Lung microvascular endothelial cell (primary cell): ENCODE data around the gene FGF12. TPM values are rescaled to one million over a fixed set of nuclear protein-coding genes. Genes with fewer than 3 reads are reported as not detected.
"Not testable (repeated sequence)": the region's sequence is repeated elsewhere in the genome, so short reads cannot be mapped to it uniquely, and the experiment has no call there.

ENCODE experiments used
- DNase-seq, 2 donors: peaks; one replicate each; pipeline versions ENCODE4 v3.0.0 to v3.0.0-alpha.2; 2010; ENCODE audit warnings: low read depth in 2 of 2
- total RNA-seq: library from RNA; depleted of rRNA; stranded (reverse); fragments of >200 nt; gene quantifications from 2 replicates; pipeline ENCODE4 v1.2.1, GENCODE V29; 2014

The FGF12 gene
- total RNA-seq, 1 donor from 2014 or later, result 1.6 TPM

DNA sequence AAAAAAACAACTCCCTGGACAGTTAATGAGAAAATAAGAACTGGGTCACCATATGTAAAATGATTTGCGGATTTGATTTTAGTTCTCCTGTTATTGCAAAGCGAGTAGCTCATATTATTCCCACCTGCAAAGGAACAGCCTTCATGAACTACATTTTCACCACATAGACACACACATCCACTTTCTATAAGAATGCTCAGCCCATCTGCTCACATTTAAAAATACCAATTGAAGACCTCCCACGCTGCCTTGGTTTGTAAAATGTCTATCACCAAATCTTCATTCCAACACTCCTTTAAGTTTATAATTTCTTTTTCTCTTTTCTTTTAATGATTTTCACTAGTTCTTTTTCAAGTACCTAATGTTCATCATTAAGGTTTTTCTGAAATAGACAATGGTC lies 148.6 kb downstream of the FGF12 start:
- DNase-seq, result no peak

DNA sequence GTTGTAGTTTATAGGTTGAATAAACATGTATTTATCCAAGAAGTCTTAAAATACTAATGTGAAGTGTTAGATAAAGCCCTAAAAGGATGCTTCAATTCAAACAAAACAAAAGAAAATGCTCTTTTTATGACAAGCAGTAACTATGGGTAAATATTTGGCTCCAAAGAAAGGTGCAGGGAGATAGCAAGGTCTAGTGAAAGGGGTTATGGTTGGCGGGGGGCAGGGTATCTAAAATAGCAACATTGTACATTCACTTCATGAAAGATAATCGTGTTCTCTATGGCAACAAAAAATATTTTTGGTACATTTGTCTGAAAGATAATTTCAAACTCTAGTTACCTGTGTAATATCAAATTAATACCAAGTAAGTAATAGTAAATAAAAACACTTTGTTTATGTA lies 149.5 kb downstream of the FGF12 start:
- no peak for DNase-seq

DNA sequence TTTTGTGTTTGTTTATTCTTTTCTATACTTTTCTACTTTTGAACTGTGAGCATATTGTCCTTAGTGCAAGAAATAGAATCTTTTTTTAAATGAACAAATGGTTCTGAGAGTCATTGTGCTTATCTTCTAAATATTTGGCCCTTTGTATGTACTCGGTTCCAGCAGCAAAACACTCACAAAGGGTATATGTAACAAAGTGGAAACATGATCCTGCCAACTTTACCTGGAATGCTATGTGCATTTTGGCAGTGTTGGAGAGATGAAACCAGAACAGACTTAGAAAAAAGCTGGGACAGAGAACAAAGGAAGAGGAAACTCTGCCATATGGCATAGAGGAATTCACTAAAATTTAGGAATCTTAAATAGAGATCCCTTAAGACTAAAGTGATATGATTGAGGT lies 150.1 kb downstream of the FGF12 start:
- DNase-seq, result no peak

GRCh38 chr3:192576704-192577103 lies 150.6 kb downstream of the FGF12 start:
- DNase-seq, result not testable (repeated sequence)

GRCh38 chr3:192575879-192576506 lies 151.3 kb downstream of the FGF12 start:
- no peak for DNase-seq

DNA sequence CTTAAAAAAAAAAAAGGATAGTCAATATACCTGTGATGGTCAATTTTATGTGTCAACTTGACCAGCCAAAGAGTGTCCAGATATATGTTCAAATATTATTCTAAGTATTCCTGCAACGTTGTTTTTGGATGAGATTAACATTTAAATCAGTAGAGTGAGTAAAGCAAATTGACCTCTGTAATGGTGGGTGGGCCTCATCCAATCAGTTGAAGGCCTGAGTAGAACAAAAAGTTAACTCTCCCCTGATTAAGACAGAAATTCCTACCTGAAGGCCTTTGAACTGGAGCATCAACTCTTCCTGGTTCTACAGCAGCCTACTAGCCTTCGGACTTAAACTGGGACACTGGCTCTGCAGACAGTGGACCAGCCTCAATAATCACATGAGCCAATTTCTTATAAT lies 154.1 kb downstream of the FGF12 start:
- DNase-seq, result no peak

- peak; percentile 50 to 77 for DNase-seq
Measured at GRCh38 chr3:192570821-192571791, 156.2 kb downstream of the FGF12 start.

GRCh38 chr3:192570315-192570714 lies 157.0 kb downstream of the FGF12 start:
- DNase-seq, result no peak

DNA sequence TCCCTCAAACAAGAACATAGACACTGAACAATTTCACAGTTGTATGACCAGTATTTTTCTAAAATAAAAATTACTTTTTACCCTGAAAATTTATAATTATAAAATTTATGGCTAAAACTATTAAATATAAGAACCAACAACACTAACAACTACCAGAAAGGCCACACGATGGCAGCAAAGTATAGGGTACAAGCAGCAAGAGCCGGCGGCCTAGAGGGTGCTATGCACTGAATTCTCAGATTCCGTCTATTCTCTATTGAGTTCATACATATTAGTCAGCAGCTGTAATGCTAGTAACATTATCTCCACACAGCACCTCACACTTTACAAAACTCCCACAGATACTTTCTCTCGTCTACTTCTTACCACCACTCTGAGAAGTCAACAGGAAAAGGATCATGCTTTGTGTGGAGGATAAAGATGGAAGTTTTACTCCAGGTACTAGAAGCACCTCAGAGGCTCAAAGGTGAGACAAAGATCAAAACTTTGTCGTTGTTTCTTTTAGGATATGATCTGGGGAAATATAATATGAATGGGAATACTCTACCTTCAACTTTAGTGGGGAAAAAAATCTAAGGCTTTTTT lies 160.5 kb downstream of the FGF12 start:
- DNase-seq, result peak; percentile 86 to 91

- no peak for DNase-seq
Measured at GRCh38 chr3:192564611-192565010, 162.7 kb downstream of the FGF12 start.

DNA sequence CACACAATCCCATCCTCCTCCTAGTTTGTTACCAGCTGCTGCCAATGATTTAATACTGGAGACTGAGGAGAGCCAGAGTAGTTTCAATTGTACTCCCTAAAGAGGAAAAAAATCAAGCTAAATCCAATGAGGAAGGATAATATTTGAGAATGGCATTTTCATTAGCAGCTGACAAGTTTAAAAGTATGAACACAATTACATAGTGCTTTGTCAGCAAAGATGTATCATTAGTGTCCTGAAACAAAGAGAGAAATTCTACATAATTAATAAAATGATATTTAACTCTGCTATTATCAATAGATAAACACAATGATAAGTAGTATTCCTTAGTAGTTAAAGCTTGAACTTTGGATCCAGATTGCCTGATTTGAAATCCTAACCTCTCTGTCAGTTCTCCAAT lies 163.9 kb downstream of the FGF12 start:
- no peak for DNase-seq

DNA sequence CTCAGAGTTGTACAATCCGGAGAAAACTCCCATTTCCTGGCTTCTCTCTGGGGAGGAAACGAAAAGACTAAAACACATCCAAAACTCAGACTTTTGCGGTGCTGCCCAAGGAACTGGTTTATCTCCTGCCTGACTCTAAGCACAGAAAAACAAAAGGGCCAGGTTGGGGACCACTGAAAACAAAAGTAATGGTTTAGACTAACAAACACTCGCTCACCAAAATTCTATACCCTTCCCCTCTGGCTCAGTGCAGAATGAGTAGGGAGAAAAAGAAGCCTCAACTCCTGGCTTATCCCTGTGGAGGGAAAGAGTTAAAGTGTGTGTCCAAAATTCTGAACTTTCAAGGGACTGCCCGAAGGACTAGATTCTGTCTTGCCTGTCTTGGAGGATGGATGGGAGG lies 173.6 kb downstream of the FGF12 start:
- DNase-seq, result no peak

- DNase-seq, result no peak
Measured at GRCh38 chr3:192550356-192550755, 177.0 kb downstream of the FGF12 start.

GRCh38 chr3:192545333-192545732 lies 182.0 kb downstream of the FGF12 start:
- DNase-seq, result no peak

DNA sequence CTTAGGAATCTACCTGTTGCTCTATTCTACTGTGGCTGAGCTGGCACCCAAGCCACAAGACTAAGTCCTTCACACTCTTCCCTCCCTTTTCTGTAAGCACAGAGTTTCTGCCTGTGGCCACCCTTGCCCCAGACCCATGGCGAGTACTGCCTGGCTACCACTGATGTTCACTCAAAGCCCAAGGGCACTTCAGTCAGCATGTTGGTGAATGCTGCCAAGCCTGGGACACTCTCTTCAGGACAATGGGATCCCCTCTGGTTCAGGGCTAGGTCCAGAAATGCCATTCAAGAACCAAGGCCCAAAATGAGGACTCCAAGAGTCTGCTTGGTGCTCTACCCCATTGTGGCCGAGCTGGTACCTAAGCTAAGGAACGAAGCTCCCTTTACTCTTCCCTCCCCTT lies 184.2 kb downstream of the FGF12 start:
- DNase-seq, result no peak

DNA sequence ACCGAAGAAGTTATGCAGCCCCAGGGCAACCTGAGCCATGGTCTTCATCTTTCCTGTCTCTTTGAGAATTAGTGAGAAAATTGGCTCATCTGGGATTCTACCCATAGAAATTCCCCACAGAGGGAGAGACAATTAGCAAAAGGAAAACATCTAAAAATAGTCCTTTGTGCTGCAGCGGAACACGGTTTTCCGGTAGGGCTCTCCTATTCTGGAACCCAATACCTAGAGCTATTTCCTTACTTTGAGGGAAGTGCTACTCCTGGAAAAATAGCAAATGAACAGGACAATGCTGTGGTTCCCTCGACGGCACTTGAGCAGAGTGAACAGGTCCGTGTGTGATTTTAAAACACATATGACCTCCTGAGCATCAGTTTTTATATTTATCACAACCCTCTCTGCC lies 210.5 kb downstream of the FGF12 start:
- DNase-seq, result peak in 1 of 2 donors; percentile 51

GRCh38 chr3:192515664-192516045 lies 211.7 kb downstream of the FGF12 start:
- DNase-seq, result no peak

DNA sequence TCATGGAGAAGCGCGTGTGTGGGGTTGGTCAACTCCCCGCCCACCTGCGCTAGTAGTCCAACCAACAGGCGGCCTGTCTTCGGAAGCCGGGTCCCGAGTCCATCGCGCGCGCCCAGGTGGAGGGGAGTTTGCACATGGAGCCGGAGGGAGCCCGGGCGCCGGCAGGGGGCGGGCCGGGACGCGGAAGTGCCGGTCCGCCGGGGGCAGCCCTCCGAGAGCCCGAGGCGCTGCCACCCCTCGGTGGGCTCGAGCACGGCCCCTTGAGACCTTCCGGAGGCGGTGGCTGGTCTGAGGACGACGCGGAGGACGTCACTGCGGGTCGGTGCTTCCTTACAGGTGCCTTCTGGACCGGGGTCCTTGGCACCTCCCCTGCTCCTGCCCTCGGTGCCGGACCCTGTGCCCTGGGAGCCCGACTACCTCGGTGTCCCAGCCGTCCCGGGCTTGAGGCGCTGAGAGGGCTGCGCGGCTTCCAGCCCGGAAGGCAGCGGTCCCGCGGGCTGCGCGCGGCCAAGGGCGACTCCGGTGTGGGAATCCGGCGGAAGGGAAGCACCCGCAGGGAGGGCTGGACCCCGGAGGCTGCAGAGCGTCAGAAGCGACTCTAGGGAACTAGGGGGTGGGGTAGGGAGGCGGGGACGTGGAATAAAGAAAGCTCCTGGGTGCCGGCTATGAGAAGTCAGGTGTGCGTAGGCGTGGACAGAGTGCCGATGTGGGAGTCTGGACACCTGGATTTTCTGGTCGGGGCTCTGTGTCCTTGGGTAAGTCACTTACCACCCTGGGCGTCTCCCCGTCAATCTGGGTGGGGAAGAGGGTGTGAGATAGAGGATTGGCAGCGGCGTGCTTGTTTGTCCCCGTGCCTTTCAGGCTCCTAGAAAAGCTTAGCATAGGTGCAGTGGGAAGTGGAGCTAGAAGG lies 212.3 kb downstream of the FGF12 start:
- peak in 1 of 2 donors; percentile 15 for DNase-seq

- peak; percentile 22 to 47 for DNase-seq
Measured at GRCh38 chr3:192514081-192514753, 213.1 kb downstream of the FGF12 start.

DNA sequence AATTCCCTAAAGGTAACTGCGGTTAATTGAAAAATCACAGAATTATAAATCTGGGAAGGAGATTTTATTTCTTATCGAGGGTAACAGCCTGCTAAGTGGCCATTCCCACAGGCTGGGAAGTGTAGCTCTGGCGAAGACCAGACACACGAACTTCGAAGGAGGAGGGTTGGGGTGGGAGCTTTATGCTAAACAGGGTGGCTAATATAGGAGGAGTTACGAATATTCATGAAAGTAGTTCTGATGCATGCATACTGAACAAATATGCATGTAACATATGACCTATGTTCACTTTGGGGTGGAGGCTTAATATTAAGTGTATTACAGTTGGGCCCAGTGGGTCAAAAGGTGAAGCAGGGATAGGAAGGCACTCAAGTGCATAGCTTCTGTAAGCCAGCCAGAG lies 221.6 kb downstream of the FGF12 start:
- DNase-seq, result no peak

DNA sequence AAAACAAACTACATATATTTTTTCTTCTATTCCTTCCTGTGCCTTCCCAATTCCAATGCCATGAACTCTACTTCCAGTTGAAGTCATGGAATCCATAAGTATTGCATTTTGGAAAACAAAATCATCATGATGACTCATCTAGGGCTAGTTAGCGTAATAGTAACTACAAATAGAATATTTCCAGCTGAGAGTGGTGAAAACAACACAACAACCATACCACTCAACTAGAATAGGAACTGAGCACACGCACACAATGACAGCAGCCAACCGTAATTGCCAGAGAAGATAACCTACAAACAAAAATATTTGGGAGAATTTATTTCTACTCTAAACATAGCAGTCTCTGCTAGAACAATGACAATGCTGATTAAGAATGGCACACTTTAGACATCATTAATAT lies 225.9 kb downstream of the FGF12 start:
- DNase-seq, result no peak
